K562 (cell line): ENCODE data around the gene TMEM154. TPM values are rescaled to one million over a fixed set of nuclear protein-coding genes. Genes with fewer than 3 reads are reported as not detected.

Experiments used
- ATAC-seq: fragments of 200-7000 bp; cut with Tn5 transposase; 3 replicates; pipeline ENCODE4 v1.9.1; 2020; ENCODE audit warnings: moderate library complexity
- BruUV-seq: library from RNA; stranded (reverse); fragments of 400-500 nt; replicated peaks from 2 replicates; lab custom pipeline; 2021; lab: Mats Ljungman, UMichigan
- CTCF ChIA-PET: fragments of 300-600 bp; formaldehyde crosslinking; extraction: SDS; loops from one replicate; lab custom pipeline; 2021; ENCODE audit warnings: low intra/inter-chr PET ratio; lab: Yijun Ruan, JAX
- POLR2A ChIA-PET: fragments of 300-600, 350-650 bp; sonication (Branson Sonifier 250); formaldehyde crosslinking; extraction: SDS; loops from one replicate; lab custom pipeline; 2021; ENCODE audit warnings: antibody characterized with exemption, inconsistent platforms; lab: Yijun Ruan, JAX
- DNase-seq, 4 experiments: peaks; one replicate each; pipeline versions ENCODE4 v3.0.0 to v3.0.0-alpha.2; 2011 to 2018; ENCODE audit warnings: low spot score in 3 of 4, mixed read lengths in 3 of 4; ENCODE audit errors: extremely low read depth in 1 of 4
- FAIRE-seq: peaks from 2 replicates; lab custom pipeline; 2011; peaks lifted over from hg19 to GRCh38; lab: Jason Lieb, UNC
- H2AFZ ChIP-seq: 2 replicates; pipeline ENCODE4 v1.6.0; 2011; ENCODE audit warnings: low read depth, low read length, control low read depth, inconsistent platforms
- H3K27ac ChIP-seq: fragments of 200-600 bp; 3 replicates; pipeline ENCODE4 v1.8.0; 2011; ENCODE audit warnings: low read depth, mild to moderate bottlenecking, control low read depth, inconsistent platforms, low read length, moderate library complexity, mixed read lengths; ENCODE audit errors: extremely low read depth
- H3K27me3 ChIP-seq, 2 experiments: fragments of 300-600 bp in 1 of 2; 2 replicates in 1 of 2; 3 replicates in 1 of 2; pipeline versions ENCODE4 v1.6.0 to v1.8.0; 2011; ENCODE audit warnings: inconsistent platforms in 2 of 2, low read length in 2 of 2, mild to moderate bottlenecking in 1 of 2, mixed read lengths in 1 of 2, moderate library complexity in 1 of 2; ENCODE audit not compliant: control insufficient read depth in 2 of 2, insufficient read depth in 2 of 2
- H3K36me3 ChIP-seq: fragments of 300-600 bp; 3 replicates; pipeline ENCODE4 v1.8.0; 2011; ENCODE audit warnings: mild to moderate bottlenecking, low read length, inconsistent platforms; ENCODE audit not compliant: control insufficient read depth, insufficient read depth
- H3K4me1 ChIP-seq, 2 experiments: fragments of 200-600 bp in 1 of 2; replicated peaks in 1 of 2; 2 replicates in 1 of 2; 3 replicates in 1 of 2; pipeline versions ENCODE4 v1.5.1 to v1.8.0; 2011; ENCODE audit warnings: inconsistent platforms in 2 of 2, low read length in 2 of 2, mild to moderate bottlenecking in 1 of 2, mixed read lengths in 1 of 2, moderate library complexity in 1 of 2; ENCODE audit not compliant: control insufficient read depth in 2 of 2, insufficient read depth in 2 of 2
- H3K4me2 ChIP-seq: 2 replicates; pipeline ENCODE4 v1.6.1; 2011; ENCODE audit warnings: low read length, control low read depth, inconsistent platforms, mixed read lengths; ENCODE audit not compliant: insufficient read depth
- H3K4me3 ChIP-seq: fragments of 200-600 bp; sonication (generic), shearing (Covaris generic); 2 replicates; pipeline ENCODE4 v1.5.1; 2016; ENCODE audit warnings: control low read depth, inconsistent platforms
- H3K79me2 ChIP-seq: fragments of 200-600 bp; 3 replicates; pipeline ENCODE4 v1.8.0; 2011; ENCODE audit warnings: low read length, inconsistent platforms; ENCODE audit not compliant: control insufficient read depth, insufficient read depth
- H3K9ac ChIP-seq, 2 experiments: 2 replicates each; pipeline versions ENCODE4 v1.6.0 to v1.6.1; 2011; ENCODE audit warnings: low read depth in 2 of 2, low read length in 2 of 2, control low read depth in 1 of 2, inconsistent platforms in 1 of 2, mild to moderate bottlenecking in 1 of 2, mixed read lengths in 1 of 2; ENCODE audit not compliant: insufficient read depth in 1 of 2
- H3K9me1 ChIP-seq: one replicate; pipeline ENCODE4 v1.6.0; 2011; ENCODE audit warnings: inconsistent platforms, mild to moderate bottlenecking, low read length, moderate library complexity; ENCODE audit not compliant: control insufficient read depth, insufficient read depth
- H3K9me3 ChIP-seq: replicated peaks from 2 replicates; pipeline ENCODE4 v1.5.1; 2011; ENCODE audit warnings: low read depth, low read length, inconsistent platforms; ENCODE audit not compliant: control insufficient read depth, insufficient read depth
- H4K20me1 ChIP-seq: replicated peaks from 2 replicates; pipeline ENCODE4 v1.6.1; 2011; ENCODE audit warnings: low read length, inconsistent platforms, mixed read lengths; ENCODE audit not compliant: control insufficient read depth, insufficient read depth
- CEBPB ChIP-seq: fragments of 450-650 bp; IDR thresholded peaks from 2 replicates; pipeline ENCODE4 v1.6.1; 2016; ENCODE audit warnings: missing genetic modification characterization, missing compliant biosample characterization
- CXXC5 ChIP-seq: fragments of 250-450 bp; sonication (Bioruptor Pico); IDR thresholded peaks from 2 replicates; pipeline ENCODE4 v1.8.0; 2022; ENCODE audit warnings: inconsistent platforms, mild to moderate bottlenecking, moderate library complexity
- MAFG ChIP-seq: fragments of 450-650 bp; conservative IDR thresholded peaks from 2 replicates; pipeline ENCODE4 v1.6.1; 2016; ENCODE audit warnings: missing genetic modification characterization, missing compliant biosample characterization
- MYC ChIP-seq, 2 experiments: fragments of 250-450 bp in 1 of 2; sonication (Bioruptor Pico) in 1 of 2; IDR thresholded peaks; 2 replicates each; pipeline versions ENCODE4 v1.5.1 to v1.6.1; 2012 to 2021; ENCODE audit warnings: low read depth in 2 of 2, borderline replicate concordance in 1 of 2, improper control_type of control experiment in 1 of 2, low read length in 1 of 2, mild to moderate bottlenecking in 1 of 2, moderate library complexity in 1 of 2
- NCOA4 ChIP-seq: fragments of 450-650 bp; IDR thresholded peaks from 2 replicates; pipeline ENCODE4 v1.6.1; 2018; ENCODE audit warnings: mild to moderate bottlenecking; ENCODE audit not compliant: partially characterized antibody
- NONO ChIP-seq, 2 experiments: fragments of 200-400 bp in 1 of 2; fragments of 450-650 bp in 1 of 2; formaldehyde crosslinking in 1 of 2; IDR thresholded peaks; 2 replicates each; pipeline ENCODE4 v1.6.1; 2017; ENCODE audit warnings: low read depth in 2 of 2, mild to moderate bottlenecking in 2 of 2, moderate library complexity in 2 of 2, low read length in 1 of 2
- RBFOX2 ChIP-seq: fragments of 200-400 bp; formaldehyde crosslinking; IDR thresholded peaks from 2 replicates; pipeline ENCODE4 v1.6.1; 2017; ENCODE audit warnings: low read depth, mild to moderate bottlenecking, low read length, moderate library complexity
- WGBS: fragments of 100-300 bp; shearing (Covaris generic); methylation state at CpG from one replicate; pipeline ENCODE4 v1.1.6; 2016; ENCODE audit warnings: low coverage, mixed read lengths; ENCODE audit not compliant: insufficient coverage; ENCODE audit errors: missing lambda C conversion rate; 5-methylcytosine and 5-hydroxymethylcytosine counted together
- in situ Hi-C: fragments of 300-500 bp; cut with MboI; formaldehyde crosslinking; loops from 4 replicates; pipeline ENCODE4 v1.15.0; 2018; ENCODE audit warnings: inconsistent platforms, mixed read lengths
- intact Hi-C: fragments of 100-400 bp; cut with micrococcal nuclease; formaldehyde crosslinking; loops from 2 replicates; pipeline ENCODE4 v1.14.2; 2022
- polyA plus RNA-seq, 8 experiments: library from polyadenylated mRNA; depleted of rRNA in 4 of 8; stranded (reverse) in 5 of 8; unstranded in 3 of 8; fragments of >200 nt; fragmentation: Nextera tagmentation in 2 of 8; fragmentation: Illumina TruSeq in 1 of 8; extraction: Ambion mirVana in 2 of 8; extraction: Trizol in 1 of 8; gene quantifications; 2 replicates each; pipeline versions ENCODE4 v1.2.1 to v1.2.3, GENCODE V29; 2011 to 2014; ENCODE audit warnings: inconsistent platforms in 1 of 8, missing spikeins in 1 of 8
- total RNA-seq, 7 experiments: library from RNA; depleted of rRNA in 6 of 7; stranded (reverse); fragments of >200 nt in 6 of 7; fragmentation: Illumina TruSeq in 2 of 7; extraction: Trizol in 2 of 7; gene quantifications; 2 replicates each; pipeline versions ENCODE4 v1.2.1 to v1.2.3, GENCODE V29; 2011 to 2021; ENCODE audit warnings: low replicate concordance in 1 of 7
- TF ChIP-seq, protein P1 (sequence below): sonication (generic); formaldehyde crosslinking; IDR thresholded peaks from 2 replicates; pipeline ENCODE4 v1.9.0; 2022; ENCODE audit warnings: mild to moderate bottlenecking, missing genetic modification reagents
- TF ChIP-seq, protein P2 (sequence below): sonication (generic); formaldehyde crosslinking; IDR thresholded peaks from 2 replicates; pipeline ENCODE4 v1.8.1; 2023; ENCODE audit warnings: mild to moderate bottlenecking, missing genetic modification reagents

The TMEM154 gene
- total and polyA plus RNA-seq, 9 of the 15 experiments (the other 6 are each of a cell fraction or from before 2014, with no cell fraction given): 0.13 to 1.8 (median 0.58) TPM

DNA sequence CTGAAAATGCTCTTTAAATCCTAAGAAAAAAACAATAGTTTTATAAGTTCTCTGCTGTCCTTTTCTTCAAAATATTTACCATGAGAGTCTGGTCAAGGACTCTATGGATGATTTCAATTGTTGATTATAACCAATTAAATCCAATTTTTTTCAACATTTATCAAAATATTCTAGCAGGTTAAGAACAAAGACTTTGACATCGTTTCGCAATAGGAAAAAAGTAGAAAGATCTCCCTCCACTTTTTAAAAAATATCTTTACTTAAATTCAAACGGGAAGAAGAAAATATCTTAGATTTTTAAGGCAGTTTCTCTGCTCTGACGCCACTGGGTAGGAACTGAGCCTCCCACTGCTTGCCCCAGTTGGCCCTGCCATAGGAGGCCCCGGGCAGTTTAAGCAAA, 44.7 kb upstream of the TMEM154 start:
- H3K4me2 ChIP-seq: no peak overlapping the region
- DNase-seq (no peak), ATAC-seq (no peak), FAIRE-seq (no peak)
- ChIA-PET CTCF (no interaction called here), POLR2A (no interaction called here)
- no peaks in the 10 kb centered on the region for H3K79me2 ChIP-seq
- no peak for TF ChIP-seq MYC (IDR thresholded peaks at IDR 0.05; ENCODE audit: low read depth, low read length)
- TF ChIP-seq MYC (CRISPR knock-in tag; IDR thresholded peaks at IDR 0.05; ENCODE audit: borderline replicate concordance, low read depth): no peak
- peak; percentile 25; the same call in 1 of the 2 replicates for TF ChIP-seq CEBPB
- no peaks in the 10 kb centered on the region for H4K20me1 ChIP-seq
- 2% methylated on average over 5 of the region's 5 CpGs for WGBS
- no peak overlapping the region for H3K4me3 ChIP-seq
- in situ Hi-C loops (loop anchor here (5.0 kb wide), 1 partner anchor 37 kb away; no protein-coding TSS in a partner anchor), intact Hi-C loops (no loop called here)
- no peaks in the 10 kb centered on the region for H3K4me1 ChIP-seq
- no peaks in the 10 kb centered on the region for H3K36me3 ChIP-seq
- no peaks in the 10 kb centered on the region for H3K9me1 ChIP-seq
- H3K9me3 ChIP-seq: no peaks in the 10 kb centered on the region
- H2AFZ ChIP-seq: no peak overlapping the region
- no peak overlapping the region for H3K27ac ChIP-seq
- BruUV-seq: no TSS peak
- no peak overlapping the region for H3K9ac ChIP-seq
- H3K27me3 ChIP-seq: peaks cover 3 to 8% of the 10 kb centered on the region in 2 experiments; a peak in 4 of 5 replicates

DNA sequence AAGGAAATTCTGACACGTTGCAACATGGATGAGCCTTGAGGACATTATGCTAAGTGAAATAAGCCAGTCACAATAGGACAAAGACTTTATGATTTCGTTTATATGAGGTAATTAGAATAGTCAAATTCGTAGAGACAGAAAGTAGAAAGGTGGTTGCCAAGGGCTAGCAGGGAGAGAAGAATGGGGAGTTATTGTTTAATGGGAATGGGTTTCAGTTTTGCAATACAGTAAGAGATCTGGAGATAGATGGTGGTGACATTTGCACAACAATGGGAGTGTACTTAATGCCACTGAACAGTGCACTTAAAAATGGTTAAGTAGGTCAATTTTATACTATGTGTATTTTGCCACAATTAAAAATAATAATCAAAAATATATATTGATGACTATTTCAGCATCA, 43.4 kb upstream of the TMEM154 start:
- H3K27ac ChIP-seq: no peak overlapping the region
- H3K27me3 ChIP-seq: peaks cover 5 to 7% of the 10 kb centered on the region in 2 experiments; a peak in 4 of 5 replicates
- H2AFZ ChIP-seq: no peak overlapping the region
- H3K4me3 ChIP-seq: no peak overlapping the region
- in situ Hi-C loops: loop anchor here (5.0 kb wide), 1 partner anchor 36 kb away; no protein-coding TSS in a partner anchor
- ChIA-PET POLR2A (no interaction called here), CTCF (no interaction called here)
- BruUV-seq: no TSS peak
- FAIRE-seq (no peak), ATAC-seq (no peak), DNase-seq (no peak)
- H3K79me2 ChIP-seq: no peaks in the 10 kb centered on the region
- H3K36me3 ChIP-seq: no peaks in the 10 kb centered on the region
- intact Hi-C loops: no loop called here
- no peak overlapping the region for H3K9ac ChIP-seq
- H3K4me1 ChIP-seq: no peaks in the 10 kb centered on the region
- no peak overlapping the region for H3K4me2 ChIP-seq
- TF ChIP-seq CEBPB (peak; percentile 23; the same call in 1 of the 2 replicates), MAFG (no peak), CXXC5 (CRISPR knock-in tag) (no peak), NCOA4 (no peak), NONO (IDR thresholded peaks at IDR 0.05; ENCODE audit: low read depth in 2 of 2, low read length in 1 of 2) (no peak), RBFOX2 (no peak)
- TF ChIP-seq, protein P1, sequence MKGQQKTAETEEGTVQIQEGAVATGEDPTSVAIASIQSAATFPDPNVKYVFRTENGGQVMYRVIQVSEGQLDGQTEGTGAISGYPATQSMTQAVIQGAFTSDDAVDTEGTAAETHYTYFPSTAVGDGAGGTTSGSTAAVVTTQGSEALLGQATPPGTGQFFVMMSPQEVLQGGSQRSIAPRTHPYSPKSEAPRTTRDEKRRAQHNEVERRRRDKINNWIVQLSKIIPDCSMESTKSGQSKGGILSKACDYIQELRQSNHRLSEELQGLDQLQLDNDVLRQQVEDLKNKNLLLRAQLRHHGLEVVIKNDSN: no peak
- TF ChIP-seq, protein P2, sequence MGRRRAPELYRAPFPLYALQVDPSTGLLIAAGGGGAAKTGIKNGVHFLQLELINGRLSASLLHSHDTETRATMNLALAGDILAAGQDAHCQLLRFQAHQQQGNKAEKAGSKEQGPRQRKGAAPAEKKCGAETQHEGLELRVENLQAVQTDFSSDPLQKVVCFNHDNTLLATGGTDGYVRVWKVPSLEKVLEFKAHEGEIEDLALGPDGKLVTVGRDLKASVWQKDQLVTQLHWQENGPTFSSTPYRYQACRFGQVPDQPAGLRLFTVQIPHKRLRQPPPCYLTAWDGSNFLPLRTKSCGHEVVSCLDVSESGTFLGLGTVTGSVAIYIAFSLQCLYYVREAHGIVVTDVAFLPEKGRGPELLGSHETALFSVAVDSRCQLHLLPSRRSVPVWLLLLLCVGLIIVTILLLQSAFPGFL (CRISPR knock-in tag): no peak
- H3K9me1 ChIP-seq: no peaks in the 10 kb centered on the region
- WGBS: 0% methylated on average over 3 of the region's 3 CpGs
- H3K9me3 ChIP-seq: no peaks in the 10 kb centered on the region
- H4K20me1 ChIP-seq: no peaks in the 10 kb centered on the region
